OCI-LY3 (cell line): ENCODE measurements around the gene POLN.

Experiments used
- H2AFZ ChIP-seq: fragments of 200-600, 300-600 bp; shearing (Covaris generic); 2 replicates; pipeline ENCODE4 v1.6.0; 2014; ENCODE audit warnings: antibody characterized with exemption, low read depth, low read length
- H3K27ac ChIP-seq: fragments of 200-600, 300-600 bp; sonication (generic); 2 replicates; pipeline ENCODE4 v1.5.1; 2014; ENCODE audit warnings: mild to moderate bottlenecking, low read length, moderate library complexity, mixed read lengths
- H3K27me3 ChIP-seq: fragments of 200-600, 300-600 bp; sonication (generic); 2 replicates; pipeline ENCODE4 v1.6.1; 2014; ENCODE audit warnings: low read depth, low read length, mixed read lengths
- H3K36me3 ChIP-seq: fragments of 200-600, 300-600 bp; sonication (generic); replicated peaks from 2 replicates; pipeline ENCODE3; 2014; ENCODE audit warnings: low read depth, low read length, mixed read lengths
- H3K4me1 ChIP-seq: fragments of 300-600, 200-600 bp; sonication (generic); 2 replicates; pipeline ENCODE4 v1.6.1; 2014; ENCODE audit warnings: low read length, mixed read lengths
- H3K4me2 ChIP-seq: fragments of 200-600, 300-600 bp; sonication (generic); 2 replicates; pipeline ENCODE4 v1.6.1; 2014; ENCODE audit warnings: low read length, mixed read lengths
- H3K4me3 ChIP-seq: fragments of 300-600, 200-600 bp; sonication (generic); 2 replicates; pipeline ENCODE4 v1.5.1; 2014; ENCODE audit warnings: antibody characterized with exemption, mild to moderate bottlenecking, low read length, moderate library complexity
- H3K79me2 ChIP-seq: fragments of 300-600, 200-600 bp; shearing (Covaris generic); 2 replicates; pipeline ENCODE4 v1.6.1; 2014; ENCODE audit warnings: mild to moderate bottlenecking, low read length, mixed read lengths
- H3K9ac ChIP-seq: fragments of 300-600, 200-600 bp; shearing (Covaris generic); 2 replicates; pipeline ENCODE4 v1.6.0; 2014; ENCODE audit warnings: mild to moderate bottlenecking, low read length, moderate library complexity
- H3K9me3 ChIP-seq: fragments of 200-600, 300-600 bp; shearing (Covaris generic); 2 replicates; pipeline ENCODE4 v1.6.1; 2014; ENCODE audit warnings: low read length, mixed read lengths; ENCODE audit not compliant: insufficient read depth
- H4K20me1 ChIP-seq: fragments of 200-600, 300-600 bp; sonication (generic); 2 replicates; pipeline ENCODE4 v1.6.1; 2016; ENCODE audit warnings: low read length, mixed read lengths; ENCODE audit not compliant: insufficient read depth
- CTCF ChIP-seq: fragments of 200-600, 300-600 bp; sonication (generic); IDR thresholded peaks from 2 replicates; pipeline ENCODE4 v1.5.1; 2014; ENCODE audit warnings: antibody characterized with exemption, low read length, low read depth
- EZH2phosphoT487 ChIP-seq: fragments of 200-600 bp; shearing (Covaris generic); IDR thresholded peaks from 2 replicates; pipeline ENCODE4 v1.6.1; 2018; ENCODE audit warnings: antibody characterized with exemption, mixed run types, low read depth

Gene POLN

GRCh38 chr4:2073808-2074481, 168.0 kb downstream of the POLN start:
- no peak for TF ChIP-seq EZH2phosphoT487
- TF ChIP-seq CTCF, result no peak
- H4K20me1 ChIP-seq, result no peaks in the 10 kb centered on the region
- no peak overlapping the region for H3K4me3 ChIP-seq
- no peak overlapping the region for H2AFZ ChIP-seq
- no peak overlapping the region for H3K9ac ChIP-seq
- H3K27ac ChIP-seq, result no peak overlapping the region
- H3K4me2 ChIP-seq, result no peak overlapping the region
- no peaks in the 10 kb centered on the region for H3K79me2 ChIP-seq
- H3K27me3 ChIP-seq, result no peaks in the 10 kb centered on the region
- H3K9me3 ChIP-seq, result no peaks in the 10 kb centered on the region
- no peaks in the 10 kb centered on the region for H3K36me3 ChIP-seq
- no peaks in the 10 kb centered on the region for H3K4me1 ChIP-seq

DNA sequence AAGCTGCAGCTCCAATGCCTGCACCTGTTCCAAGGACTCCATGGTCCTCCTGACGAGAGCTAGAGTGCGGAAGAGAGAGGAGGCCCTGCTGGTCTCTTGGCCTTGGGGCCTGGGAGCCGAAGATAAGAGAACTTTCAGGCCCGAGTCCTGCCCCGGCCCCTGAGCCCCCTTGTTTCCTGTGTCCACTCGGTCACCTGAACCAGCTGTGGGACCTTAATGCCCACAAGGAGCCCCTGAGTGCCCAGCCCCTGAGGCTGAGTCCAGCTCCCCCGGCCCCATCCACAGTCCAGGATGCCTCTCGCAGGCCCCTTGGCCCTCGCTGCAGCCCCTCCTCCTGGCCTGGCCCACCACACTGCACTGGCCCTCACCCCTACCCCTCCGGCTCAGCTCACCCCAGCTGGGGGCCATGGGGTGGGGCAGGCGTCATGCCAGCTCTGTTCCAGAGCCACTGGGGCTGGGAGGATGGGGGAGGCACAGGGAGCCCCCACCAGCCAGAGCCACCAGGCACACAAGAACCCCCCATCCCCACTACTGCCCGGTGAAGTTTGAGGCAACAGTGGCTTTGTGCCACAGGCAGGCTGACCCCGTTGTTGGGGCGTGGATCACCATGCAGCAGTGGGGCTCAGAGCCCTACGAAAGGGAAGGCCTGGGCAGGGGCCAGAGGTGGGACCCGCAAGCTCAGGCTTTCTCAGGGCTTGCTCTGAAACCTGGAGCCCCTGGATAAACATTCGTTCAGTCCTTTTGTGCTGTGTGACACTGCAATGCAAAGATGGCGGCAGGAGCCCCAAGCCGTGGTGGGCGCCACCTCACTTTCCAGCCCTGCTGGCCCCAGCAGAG, 168.7 kb downstream of the POLN start:
- Histone ChIP-seq H3K36me3 (peaks cover 2% of the 10 kb centered on the region), H3K9me3 (no peaks in the 10 kb centered on the region), H3K79me2 (no peaks in the 10 kb centered on the region), H3K4me1 (no peaks in the 10 kb centered on the region), H3K4me2 (no peak overlapping the region), H2AFZ (no peak overlapping the region), H3K4me3 (no peak overlapping the region), H3K9ac (no peak overlapping the region), H3K27me3 (no peaks in the 10 kb centered on the region), H3K27ac (no peak overlapping the region), H4K20me1 (peaks cover 5% of the 10 kb centered on the region; the same call in 1 of the 2 replicates)
- TF ChIP-seq CTCF, result no peak
- TF ChIP-seq EZH2phosphoT487, result no peak

GRCh38 chr4:2071912-2072867, 169.7 kb downstream of the POLN start:
- H3K9ac ChIP-seq, result no peak overlapping the region
- no peak for TF ChIP-seq CTCF
- TF ChIP-seq EZH2phosphoT487, result no peak
- H3K9me3 ChIP-seq, result no peaks in the 10 kb centered on the region
- no peak overlapping the region for H3K27ac ChIP-seq
- no peak overlapping the region for H3K4me2 ChIP-seq
- no peaks in the 10 kb centered on the region for H3K27me3 ChIP-seq
- no peaks in the 10 kb centered on the region for H3K79me2 ChIP-seq
- no peak overlapping the region for H2AFZ ChIP-seq
- H4K20me1 ChIP-seq, result peaks cover 11% of the 10 kb centered on the region; the same call in 1 of the 2 replicates
- H3K36me3 ChIP-seq, result peaks cover 7% of the 10 kb centered on the region
- no peaks in the 10 kb centered on the region for H3K4me1 ChIP-seq
- H3K4me3 ChIP-seq, result no peak overlapping the region
